Fibroblast of the conjunctiva (primary cell): ENCODE data around the gene DDA1.

Experiments
- DNase-seq: peaks from one replicate; pipeline ENCODE4 v3.0.0-alpha.2; 2010; ENCODE audit warnings: low read depth

The DDA1 gene

DNA sequence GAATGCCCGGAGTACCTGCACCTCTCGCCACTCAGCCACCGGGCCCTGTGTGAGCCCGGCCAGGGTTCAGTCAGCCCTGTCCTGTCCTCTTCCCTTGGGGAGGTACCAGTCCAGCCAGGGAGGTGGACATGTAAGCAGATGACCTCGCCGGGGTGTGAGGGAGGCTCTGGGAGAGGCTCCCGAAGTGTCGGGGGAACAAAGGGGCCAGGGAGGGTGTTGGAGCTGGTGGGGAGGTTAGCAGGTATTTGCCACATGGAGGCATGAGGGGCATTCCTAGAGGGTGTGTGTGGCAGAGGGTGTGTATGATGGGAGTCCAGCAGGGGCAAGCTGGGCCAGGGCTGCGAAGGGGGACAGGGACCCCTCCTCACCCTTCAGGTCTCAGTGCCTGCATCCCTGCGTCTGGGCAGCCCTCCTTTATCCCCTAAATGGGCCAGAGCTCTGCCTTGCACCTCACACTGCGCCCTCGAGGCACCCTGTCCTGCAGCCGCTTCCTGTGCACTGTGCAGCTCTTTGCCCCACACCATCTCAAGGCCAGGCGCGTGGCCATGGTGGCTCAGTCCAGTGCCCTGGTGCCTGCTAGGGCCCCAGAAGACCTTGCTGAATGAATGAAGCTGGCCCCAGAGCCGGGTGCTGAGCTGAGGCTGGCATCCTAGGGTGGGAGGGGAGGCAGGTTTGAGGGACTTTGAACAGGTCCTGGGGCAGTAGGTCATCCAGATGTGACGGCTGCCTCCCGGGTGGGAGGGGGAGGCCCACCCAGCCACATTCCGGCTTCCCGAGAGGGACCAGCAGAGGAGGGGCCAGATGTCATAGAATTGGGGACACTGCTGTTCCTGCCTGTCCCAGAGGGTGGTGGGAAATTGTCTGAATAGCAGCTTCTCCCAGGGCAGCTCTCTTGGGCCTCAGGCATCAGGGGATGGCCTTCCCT is 3.1 kb downstream of the DDA1 start:
- no peak for DNase-seq

DNA sequence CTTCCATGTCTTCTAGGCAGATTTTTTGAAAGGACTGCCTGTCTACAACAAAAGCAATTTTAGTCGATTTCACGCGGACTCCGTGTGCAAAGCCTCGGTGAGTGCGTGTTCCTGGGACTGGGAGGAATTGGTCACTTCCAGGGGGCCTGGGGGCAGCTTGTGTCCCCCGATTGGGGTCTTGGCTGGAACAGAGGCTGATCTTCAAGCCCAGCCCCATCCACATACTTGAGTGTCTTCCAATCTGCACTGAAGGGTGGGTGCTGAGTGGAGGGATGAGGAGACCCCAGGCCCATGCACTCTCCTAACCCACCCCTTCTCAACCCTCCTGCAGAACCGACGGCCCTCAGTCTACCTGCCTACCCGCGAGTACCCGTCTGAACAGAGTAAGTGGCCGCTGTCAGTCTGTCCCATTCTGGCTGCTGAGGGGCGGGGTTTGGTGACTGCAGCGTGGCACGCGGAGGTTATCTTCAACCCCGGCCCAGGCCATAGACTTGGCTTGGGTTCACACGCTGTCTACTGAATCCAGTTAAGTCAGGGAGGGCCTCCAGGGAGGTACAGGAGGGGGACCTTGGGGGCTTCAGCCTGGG is 4.7 kb downstream of the DDA1 start:
- no peak for DNase-seq

DNA sequence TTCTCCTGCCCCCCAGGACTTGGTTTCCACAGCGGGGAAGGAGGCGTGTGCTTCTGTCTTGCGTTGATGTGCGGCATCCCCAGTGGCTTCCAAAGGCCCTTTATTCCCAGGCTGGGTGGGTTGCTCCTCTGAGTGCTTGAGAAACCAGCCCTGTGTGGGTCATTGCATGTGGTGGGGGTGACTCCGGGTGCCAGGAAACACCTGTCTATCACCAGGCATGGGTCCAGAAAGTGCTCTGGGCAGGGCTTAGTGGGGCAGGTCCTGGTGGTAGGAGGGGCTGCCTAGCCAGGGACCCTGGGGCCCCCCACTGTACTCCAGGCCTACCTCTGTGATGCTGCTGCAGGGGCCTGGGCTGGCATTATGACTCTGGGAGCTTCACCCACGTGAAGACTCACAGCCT is 9.6 kb downstream of the DDA1 start:
- DNase-seq, result no peak

DNA sequence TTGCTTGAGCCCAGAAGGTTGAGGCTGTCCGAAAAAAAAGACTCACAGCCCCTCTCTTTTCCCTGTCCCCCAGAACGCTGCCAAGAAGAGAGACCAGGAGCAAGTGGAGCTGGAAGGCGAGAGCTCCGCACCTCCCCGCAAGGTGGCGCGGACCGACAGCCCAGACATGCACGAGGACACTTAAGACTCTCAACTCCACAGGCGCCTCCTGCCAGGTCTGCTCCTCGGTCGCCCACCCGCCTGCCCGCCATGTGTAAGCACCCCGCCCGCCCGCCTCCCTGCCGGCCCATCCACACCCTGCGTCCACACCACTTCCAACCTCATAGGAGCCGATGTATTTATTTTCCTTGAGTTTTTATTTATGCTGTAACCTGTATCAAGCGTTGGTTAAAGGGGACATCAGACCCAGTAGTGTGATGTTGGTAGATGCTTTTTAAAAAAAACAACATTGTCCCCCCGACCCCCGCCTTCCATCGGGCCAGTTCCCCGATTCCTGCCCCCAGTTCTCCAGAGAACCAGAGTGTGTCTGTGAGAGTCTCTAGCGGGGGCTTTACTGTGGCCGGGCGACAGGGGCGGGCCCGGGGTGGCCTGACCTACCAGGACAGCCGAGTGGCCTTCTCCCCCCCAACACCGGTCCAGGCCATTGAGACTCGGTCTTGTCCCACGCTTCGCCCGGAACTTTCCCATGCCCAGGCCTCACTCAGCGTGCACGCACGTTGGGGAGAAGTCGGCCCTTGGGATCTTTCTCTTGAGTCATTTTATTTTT is 10.3 kb downstream of the DDA1 start:
- no peak for DNase-seq

DNA sequence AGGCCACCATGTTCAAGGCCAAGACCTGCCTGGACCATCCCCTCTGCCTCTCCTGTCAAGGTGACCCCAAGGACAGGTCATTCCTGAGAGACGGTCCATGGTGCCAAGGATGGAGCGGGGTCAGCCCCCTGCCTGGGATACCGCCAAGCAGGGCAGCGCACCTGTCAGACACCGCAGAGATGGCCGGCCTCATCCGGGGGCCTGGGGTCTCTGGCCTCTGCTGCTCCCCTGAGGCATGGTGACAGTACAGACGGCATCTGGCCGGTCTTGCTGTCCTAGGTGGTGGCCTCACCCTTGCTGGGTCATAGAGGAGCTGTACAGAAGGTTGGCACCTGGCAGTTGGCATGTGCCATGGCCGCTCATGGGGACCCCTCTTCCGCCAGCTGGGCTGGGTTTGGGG is 11.1 kb downstream of the DDA1 start:
- no peak for DNase-seq

DNA sequence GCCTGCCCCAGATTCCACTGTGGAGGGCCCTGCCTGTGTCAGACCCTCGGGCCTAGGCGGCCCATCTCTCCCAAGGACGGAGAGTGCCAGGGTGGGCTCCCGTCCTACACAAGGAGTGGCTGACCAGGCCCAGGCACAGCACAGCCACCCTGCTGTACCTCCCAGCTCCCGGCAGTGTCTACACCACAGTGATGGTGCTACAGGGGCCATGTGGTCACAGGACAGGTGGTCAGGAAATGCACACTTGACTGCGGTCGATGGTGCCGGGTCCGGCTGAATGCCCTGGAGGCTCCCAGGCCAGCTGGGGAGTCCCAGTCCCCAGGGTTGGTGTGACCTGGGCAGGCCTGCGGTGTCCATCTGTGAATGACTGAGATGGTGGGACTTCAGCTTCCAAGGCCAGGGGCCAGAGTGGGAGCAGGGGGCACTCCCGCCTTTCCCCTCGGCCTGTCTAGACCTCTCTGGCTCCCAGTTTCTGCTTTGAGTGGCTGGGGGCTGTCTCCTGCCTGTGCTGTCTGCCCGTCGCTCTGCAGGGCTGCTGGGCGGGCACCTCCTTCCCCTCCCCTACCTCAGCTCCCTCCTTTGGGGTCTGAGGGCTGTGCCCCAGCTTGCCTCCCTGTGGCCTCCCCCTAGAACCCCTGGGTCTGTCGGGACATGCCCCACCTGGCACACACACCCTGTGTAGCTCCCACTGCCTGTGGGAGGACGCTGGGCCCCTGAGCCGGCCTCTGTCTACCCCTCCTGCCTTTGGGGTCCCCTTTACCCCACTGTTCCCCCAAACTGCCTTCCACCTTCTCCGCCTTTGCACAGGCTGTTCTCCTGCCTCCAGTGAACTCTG is 12.5 kb downstream of the DDA1 start:
- DNase-seq, result no peak

DNA sequence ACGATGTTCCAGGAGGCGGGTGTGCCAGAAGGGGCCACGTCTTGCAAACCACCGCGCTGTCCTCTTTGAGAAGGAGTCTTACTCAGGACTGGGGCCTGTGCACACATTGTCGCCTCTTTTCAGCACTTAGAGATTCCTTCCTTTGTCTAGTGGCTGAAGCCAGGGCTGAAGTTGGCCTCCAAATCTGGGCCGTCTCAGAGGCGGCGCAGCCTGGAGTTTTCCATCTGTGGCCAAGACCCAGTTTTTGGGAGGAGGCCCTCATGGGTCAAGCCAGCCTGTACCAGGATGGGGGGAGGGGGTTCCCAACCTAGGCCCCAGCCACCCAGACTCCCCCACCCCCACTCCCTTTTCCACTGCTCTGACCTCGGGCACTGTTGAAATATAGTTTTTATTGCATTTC is 13.5 kb downstream of the DDA1 start:
- no peak for DNase-seq

DNA sequence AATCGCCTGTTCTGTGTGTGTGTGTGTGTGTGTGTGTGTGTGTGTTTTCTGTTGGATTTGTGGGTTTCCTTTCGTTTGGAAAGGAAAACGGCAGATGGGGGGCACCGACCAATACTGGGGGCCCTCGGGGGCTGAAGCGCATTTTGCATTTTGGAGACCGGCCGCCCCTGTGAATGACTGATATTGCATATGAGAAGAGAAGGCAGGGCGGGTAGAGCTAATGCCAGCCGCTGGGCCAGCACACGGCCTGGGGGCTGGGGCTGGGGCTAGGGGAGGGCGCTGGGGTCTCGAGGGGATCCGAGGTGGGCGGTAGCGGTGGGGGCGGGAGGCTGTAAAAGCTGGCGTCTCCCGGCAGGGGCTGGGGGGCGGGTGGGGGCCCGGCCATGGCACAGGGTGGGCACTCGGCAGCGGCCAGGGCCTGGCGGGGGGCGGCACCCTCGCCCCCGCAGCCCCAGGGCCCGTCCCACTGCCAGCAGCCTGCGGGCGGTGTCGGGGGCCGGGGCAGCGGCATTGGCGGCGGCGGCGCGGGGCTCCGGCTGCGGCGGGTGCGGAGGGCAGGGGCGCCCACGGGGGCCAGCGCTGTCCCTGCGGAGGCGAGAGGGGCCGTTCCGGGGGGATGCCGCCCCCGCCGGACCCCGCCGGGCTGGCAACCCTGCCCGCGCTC is 14.1 kb downstream of the DDA1 start:
- no peak for DNase-seq

DNA sequence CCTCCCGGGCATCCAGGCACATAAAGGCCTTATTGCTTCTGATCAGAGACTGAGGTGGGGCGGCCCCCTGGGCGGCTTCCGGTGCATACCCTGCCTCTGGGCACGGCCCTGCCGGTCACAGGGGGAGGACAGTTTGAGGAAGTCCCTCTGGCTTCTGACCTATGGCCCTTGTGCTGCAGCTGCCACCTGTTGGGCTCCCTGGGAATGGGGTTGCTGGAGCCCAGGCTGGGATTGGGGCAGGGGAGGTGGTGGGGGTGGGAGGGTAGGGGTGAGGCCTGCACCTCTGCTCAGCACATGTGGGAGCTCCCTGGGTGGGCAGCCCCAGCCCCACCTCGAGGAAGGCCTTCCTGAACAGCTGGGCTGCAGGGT is 14.6 kb downstream of the DDA1 start:
- no peak for DNase-seq

DNA sequence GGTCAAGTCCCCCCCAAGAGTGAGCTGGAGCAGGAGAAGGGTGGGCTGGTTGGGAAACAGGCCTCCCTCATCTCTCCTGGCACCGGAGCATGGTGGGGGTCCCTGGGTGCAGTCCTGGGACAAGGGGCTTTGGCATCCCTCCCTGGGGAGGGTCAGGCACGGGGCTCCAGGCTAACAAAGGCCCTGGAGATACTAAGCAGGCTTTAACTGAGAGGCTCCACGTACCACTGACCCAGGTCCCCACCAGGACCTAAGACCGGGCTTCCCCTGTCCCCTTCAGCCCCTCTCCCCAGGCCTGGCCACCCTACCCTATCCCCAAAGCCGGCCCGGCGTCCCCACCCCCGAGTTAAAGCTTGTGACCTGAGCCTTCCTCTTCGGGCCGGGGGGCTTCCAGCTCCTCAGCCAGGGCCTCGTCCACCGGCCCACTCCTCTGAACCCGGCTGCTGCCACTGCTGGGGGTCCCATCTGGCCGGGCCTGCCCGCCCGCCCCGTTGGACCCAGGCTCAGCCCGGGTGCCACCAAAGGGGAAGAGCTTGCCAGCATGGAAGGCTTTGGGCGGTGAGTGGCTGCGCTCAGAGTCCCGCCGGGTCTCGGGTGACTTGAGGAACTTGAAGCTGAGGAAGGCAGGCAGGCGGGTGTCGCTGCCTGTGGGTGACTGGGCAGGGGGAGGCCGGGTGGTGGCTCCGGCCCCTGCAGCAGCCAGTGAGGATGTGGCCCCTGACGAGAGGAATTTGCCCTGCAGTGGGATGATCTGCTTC is 15.2 kb downstream of the DDA1 start:
- DNase-seq, result no peak

DNA sequence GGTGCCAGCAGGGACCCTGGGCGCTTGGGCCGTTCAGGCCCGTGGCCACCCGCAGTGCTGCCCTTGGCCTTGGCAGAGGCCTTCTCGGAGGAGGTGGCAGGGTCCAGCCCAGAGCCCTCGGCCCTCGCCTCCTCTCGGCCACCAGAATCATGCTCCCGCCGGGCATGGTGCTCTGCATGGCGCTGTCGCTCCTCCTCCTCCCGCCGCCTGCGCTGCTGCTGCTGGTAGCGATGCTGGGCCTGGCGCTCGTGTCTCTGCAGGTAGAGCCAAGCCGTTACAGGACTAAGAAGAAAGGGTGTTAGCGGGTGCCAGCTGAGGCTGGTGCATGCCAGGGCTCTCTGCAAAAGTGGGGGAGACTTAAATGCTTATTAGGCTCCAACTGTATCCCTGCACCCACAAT is 15.8 kb downstream of the DDA1 start:
- DNase-seq, result no peak

DNA sequence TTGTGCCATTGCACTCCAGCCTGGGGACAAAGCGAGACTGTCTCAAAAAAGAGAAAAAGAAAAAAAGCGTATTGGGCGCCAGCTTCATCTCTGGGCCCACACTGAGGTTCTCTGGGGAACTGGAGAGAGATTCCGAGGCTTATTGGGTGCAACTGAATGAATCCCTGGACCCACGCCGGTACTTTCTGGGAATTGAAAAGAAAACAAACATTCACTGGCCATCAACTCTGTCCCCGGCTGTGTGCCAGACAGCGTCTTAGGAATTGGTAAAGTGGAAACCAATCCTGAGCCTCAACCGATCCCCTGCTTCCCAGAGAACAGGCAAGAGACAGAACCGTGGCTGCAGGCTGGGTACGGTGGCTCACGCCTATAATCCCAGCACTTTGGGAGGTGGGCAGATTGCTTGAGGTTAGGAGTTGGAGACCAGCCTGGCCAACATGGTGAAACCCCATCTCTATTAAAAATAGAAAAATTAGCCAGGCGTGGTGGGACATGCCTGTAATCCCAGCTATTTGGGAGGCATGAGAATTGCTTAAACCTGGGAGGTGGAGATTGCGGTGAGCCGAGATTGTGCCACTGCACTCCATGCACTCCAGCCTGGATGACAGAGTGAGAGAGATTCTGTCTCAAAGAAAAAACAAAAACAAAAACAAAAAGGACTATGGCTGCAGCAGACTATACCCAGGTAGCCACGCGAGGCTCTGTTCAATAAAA is 16.7 kb downstream of the DDA1 start:
- DNase-seq, result no peak

DNA sequence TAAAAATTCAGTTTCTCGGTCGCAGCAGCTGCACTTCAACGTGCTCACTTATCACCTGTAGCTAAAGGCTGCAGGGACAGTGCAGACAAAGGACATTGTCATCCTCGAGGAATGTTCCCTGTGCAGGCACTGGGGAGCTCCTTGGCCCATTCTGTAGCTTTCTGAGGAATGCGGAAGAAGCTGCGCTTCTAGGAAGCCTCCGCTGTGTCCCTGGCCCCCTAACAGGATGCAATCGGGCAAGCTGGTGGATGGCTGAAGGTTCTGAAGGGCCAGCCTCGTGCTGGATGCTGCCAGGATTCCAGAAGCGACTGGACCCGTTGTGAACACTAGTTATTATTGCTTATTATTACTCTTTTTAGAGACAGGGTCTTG is 17.2 kb downstream of the DDA1 start:
- no peak for DNase-seq

DNA sequence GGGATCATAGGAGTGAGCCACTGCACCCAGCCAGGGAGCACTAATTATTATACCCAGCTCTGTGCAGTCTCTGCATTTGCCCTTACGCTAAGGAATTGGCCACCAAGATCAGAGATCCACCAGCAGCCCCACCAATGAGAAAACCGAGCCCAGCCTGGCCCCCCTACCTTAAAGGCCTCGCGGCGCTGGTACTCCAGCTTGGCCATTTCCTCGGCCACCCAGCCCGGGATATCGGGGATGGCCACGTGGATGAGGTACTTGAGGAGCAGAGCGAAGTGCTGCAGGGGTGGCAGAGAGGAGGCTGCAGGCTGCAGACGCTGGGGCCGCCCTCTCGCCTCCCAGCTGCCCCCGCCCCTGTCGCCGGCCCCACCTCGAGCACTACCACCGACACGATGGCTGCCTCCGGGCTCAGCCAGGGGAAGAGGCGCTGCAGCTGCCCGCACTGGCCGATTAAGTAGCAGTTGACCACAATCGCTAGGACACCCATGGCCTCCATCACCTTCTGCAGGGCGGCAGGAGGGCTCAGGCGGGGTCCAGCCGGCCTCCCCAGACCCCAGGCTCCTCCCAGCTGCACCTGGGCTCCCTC is 17.8 kb downstream of the DDA1 start:
- DNase-seq, result no peak

DNA sequence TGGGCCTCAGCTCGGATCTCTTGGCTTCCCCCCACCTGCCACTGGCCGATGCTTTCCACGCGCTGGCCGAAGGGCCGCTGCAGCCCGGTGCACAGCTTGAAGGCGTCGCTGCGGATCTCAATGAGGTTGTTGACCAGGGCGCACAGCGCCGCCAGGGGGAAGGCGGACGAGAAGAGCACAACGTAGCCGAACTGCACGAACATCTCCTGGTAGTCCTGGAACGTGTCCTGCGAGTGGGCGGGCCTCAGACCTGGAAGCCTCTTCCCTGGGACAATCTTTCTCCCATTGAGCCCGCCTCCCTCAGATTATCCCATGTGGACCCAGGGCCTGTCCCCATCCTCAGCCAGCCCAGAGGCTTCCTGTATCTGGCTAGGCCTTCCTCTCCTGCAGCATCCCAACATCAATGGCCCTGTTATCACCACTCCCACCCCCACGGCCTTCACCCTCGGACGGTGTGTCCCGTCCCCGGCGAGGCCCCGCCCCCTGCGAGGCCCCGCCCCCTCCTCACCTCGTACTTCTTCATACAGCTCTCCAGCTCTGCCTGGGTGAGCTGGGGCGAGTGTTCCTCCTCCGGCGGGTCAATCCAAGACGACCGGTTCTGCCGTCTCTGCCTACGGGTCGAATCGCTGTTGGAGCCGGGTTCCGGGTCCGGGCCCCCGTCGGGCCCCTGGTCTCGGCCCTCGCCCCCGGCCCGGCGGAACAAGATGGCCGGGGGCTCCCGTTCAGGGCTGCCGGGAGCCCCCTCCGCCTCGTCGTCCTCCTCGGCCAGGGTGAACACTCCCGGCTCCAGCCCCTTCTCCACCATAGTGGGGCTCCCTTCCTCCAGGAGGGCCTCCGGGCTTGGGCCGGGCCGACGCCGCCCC is 18.5 kb downstream of the DDA1 start:
- DNase-seq, result no peak

DNA sequence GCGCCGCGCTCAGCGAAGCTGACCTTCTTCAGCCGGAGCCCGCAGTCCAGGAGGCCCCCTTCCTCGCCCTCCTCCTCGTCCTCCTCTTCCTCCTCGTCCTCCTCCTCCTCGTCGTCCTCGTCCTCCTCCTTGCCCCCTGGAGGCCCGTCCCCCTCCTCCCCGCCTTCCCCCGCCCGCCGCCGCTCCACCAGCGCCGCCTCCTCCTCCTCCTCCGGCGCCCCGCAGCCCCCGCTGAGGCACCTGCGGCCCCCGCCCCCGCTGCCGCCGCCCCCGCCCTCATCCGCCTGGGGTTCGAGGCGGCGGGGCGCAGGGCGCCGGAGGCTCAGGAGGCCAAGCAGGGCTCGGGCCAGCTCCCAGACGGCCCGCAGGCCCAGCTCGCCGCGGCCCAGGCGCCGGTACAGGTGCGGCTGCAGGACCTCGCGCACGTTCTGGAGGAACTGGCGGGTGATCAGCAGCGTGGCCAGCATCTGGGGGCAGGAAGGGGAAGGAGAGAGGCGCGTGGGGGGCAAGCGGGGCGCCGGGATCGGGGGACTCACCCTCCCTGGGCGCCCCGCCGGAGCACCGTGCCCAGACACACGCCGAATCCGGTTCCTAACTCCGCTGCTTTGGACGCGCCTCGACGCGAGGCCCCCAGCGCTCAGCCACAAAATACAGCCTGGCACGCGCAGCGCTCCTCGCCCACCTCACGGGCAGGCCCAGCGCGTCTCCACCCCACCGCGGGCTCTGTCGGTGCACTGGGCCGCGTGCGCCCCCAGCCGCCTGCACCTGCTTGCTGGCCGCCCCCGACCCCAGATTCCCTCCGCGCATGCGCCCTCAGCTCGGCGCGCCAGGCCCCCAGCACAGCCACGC is 19.4 kb downstream of the DDA1 start:
- DNase-seq, result no peak

DNA sequence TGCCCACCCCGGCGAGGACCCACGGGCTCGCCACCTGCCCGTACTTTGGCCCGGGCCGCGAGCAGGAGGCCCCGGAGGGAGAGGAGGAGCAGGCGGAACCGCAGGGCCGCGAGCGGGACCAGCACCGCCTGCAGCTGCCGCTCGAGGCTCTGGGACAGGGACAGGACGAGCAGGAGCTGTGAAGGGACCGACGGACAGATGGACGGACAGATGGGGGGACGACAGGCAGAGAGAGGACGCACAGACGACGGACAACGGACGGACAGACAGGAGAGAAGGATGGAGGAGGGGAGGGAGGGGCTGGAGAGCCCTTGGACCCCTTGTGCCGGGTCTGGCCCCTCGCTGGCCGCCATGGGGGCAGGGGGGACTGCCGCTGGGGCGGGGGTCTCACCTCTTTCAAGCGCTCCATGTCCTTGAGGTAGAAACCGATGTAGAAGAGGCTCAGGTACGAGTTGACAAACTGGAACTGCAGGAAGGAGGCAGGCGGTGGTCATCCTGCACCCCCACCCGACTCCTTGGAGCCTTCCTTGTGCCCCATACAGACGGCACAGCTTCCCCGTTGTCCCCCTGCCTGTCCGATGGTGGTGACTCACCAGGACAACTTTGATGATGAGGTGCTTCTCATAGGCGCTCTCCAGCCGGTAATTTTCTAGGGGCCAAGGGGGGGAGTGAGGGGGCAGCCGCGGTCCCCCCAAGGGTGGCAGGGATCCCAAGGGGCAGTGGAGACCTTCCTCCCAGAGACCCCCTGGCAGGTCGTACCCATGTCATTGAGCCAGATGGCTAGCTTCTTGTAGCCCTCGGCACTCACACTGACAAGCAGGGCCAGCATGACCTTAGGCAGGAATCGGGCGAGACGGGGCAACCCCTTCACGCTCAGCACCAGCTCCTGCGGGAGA is 20.3 kb downstream of the DDA1 start:
- no peak for DNase-seq
